ENCODE results near the gene LDB2.

DNA sequence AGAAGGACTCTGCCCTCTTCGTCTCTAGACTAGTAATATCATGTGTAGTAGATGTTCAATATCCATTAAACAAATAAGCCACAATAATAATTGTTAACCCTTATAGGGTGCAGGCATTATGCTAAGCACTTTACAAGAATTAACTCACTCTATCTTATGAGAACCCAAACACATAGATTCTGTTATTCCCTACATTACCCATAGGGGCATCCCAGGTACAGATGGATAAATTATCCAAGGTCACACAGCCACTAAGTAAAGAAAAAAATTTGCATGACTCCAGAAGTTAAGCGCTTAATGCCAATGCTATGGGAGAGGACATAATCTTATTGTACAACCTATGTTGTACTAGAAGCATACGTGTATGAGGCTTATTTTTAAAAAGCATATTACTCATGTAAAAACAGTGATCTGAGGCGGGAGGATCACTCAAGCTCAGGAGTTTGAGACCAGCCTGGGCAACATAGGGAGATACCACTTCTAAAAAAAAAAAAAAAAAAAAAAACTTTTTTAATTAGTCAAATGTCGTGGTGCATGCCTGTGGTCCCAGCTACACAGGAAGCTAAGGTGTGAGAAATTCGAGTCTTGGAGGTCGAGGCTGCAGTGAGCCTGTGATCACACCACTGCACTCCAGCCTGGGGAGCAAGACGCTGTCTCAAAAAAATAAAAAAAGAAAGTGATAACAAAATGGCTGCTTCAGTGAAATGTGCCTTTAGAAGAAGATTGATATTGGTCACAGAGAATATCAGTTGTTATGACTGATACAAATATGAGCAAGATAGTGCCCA lies 13.6 kb downstream of the LDB2 start:
- TF ChIP-seq CTCF (IDR thresholded peaks at IDR 0.05) (no peak), POLR2A (IDR thresholded peaks at IDR 0.05) (no peak), EP300 (IDR thresholded peaks at IDR 0.05) (no peak)

Measured in tibial nerve (tissue), 4 donors.